Esophagus squamous epithelium (tissue), 4 donors: ENCODE measurements around the gene UFSP2.

Experiments
- POLR2A ChIP-seq, 4 donors: fragments of 450-650 bp; IDR thresholded peaks; one replicate each; pipeline ENCODE4 v1.6.1; 2017; ENCODE audit warnings: antibody characterized with exemption in 4 of 4, mild to moderate bottlenecking in 4 of 4, moderate library complexity in 3 of 4
- TF ChIP-seq, protein P1 (sequence below), 6 experiments: fragments of 450-650 bp in 4 of 6; fragments of 200-600 bp in 2 of 6; sonication (generic) in 2 of 6; IDR thresholded peaks; one replicate each; pipeline ENCODE4 v1.5.1; 2016 to 2019; ENCODE audit warnings: antibody characterized with exemption in 6 of 6, mild to moderate bottlenecking in 4 of 6, moderate library complexity in 4 of 6

DNA sequence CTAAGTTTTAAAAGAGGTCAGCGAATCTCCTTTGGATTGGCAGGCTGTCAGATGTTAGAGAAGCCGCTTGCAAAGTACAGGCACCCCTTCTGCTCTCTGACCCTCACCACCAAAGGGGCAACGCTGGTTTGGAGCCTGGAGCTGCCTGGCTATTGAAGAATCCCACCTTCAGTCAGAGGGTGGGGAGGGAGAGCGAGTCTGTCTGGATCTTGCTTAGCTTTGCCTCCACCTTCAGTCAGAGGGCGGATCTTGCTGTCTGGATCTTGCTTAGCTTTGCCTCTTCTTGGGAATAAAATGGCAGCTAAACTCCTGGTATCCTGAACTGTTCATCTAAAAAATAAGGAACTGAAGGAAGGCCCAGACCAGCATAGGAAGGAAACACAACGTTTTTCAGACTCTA lies 38.4 kb upstream of the UFSP2 start:
- TF ChIP-seq, protein P1, sequence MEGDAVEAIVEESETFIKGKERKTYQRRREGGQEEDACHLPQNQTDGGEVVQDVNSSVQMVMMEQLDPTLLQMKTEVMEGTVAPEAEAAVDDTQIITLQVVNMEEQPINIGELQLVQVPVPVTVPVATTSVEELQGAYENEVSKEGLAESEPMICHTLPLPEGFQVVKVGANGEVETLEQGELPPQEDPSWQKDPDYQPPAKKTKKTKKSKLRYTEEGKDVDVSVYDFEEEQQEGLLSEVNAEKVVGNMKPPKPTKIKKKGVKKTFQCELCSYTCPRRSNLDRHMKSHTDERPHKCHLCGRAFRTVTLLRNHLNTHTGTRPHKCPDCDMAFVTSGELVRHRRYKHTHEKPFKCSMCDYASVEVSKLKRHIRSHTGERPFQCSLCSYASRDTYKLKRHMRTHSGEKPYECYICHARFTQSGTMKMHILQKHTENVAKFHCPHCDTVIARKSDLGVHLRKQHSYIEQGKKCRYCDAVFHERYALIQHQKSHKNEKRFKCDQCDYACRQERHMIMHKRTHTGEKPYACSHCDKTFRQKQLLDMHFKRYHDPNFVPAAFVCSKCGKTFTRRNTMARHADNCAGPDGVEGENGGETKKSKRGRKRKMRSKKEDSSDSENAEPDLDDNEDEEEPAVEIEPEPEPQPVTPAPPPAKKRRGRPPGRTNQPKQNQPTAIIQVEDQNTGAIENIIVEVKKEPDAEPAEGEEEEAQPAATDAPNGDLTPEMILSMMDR (IDR thresholded peaks at IDR 0.05) = no peak
- TF ChIP-seq POLR2A (IDR thresholded peaks at IDR 0.05) = no peak
